ENCODE results near the gene CADPS.

CADPS gene

GRCh38 chr3:62749657-62750056, 125.6 kb downstream of the CADPS start:
- no peak for DNase-seq (ENCODE audit: low read depth in 2 of 2)

- no peak for DNase-seq (ENCODE audit: low read depth in 2 of 2)
These were observed 126.1 kb downstream of the CADPS start for GRCh38 chr3:62749130-62749529.

- DNase-seq (ENCODE audit: low read depth in 2 of 2), result no peak
These were observed 137.8 kb downstream of the CADPS start for GRCh38 chr3:62737449-62737848.

GRCh38 chr3:62735510-62735909, 139.7 kb downstream of the CADPS start:
- DNase-seq (ENCODE audit: low read depth in 2 of 2), result no peak

DNA sequence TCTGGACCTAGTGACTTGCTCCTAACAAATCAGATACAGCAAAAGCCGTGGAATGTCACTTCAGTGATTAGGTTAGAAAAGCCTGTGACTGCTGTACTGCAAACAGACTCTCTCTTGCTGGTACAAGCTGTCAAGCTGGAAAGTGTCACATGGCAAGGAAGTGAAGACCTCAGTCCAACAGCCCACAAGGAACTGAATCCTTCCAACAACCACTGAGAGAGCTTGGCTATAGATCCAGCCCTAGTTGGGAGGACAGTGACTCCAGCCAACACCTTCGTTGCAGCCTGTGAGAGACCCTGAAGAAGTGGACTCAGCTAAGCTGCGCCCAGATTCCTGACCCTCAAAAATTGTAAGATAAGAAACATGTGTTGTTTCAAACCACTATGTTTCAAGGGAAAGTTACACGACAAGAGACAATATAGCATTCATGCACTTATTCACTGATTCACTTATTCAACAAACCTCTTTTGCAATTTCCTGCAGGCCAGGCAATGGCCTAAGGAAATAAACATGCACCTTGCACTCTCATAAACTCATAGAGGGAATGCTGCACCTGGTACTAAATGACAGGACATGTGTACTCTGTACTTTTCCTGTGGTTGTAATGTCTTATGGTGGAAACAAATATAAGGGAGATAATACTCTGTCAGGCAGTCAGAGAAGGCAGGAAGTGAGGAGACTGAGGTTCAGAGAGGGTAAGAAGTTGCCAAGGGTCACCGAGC, 142.9 kb downstream of the CADPS start:
- no peak for DNase-seq (ENCODE audit: low read depth in 2 of 2)

GRCh38 chr3:62727981-62728380, 147.2 kb downstream of the CADPS start:
- DNase-seq (ENCODE audit: low read depth in 2 of 2), result no peak

GRCh38 chr3:62727536-62727935, 147.7 kb downstream of the CADPS start:
- no peak for DNase-seq (ENCODE audit: low read depth in 2 of 2)

DNA sequence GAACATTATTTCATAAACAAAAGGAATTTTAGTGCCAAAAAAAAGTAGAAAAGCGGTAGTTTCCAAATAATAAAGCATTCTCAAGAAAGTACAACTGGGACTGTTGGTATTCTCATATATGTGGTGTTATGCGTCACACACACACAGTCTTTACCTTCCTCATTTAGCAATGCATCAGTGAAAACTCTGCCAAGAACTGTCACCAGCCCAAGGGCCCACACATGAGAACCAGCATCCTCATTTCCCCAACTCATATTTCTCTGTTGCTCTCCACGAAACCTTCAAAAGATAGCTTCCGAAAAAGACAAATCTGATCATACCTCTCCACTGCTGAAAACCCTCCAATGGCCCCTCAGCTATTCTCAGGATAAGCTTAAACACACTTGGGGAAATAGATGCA, 150.7 kb downstream of the CADPS start:
- no peak for DNase-seq (ENCODE audit: low read depth in 2 of 2)

- DNase-seq (ENCODE audit: low read depth in 2 of 2), result no peak
These were observed 151.3 kb downstream of the CADPS start for GRCh38 chr3:62723914-62724217.

GRCh38 chr3:62723166-62723913, 151.9 kb downstream of the CADPS start:
- DNase-seq (ENCODE audit: low read depth in 2 of 2), result no peak

DNA sequence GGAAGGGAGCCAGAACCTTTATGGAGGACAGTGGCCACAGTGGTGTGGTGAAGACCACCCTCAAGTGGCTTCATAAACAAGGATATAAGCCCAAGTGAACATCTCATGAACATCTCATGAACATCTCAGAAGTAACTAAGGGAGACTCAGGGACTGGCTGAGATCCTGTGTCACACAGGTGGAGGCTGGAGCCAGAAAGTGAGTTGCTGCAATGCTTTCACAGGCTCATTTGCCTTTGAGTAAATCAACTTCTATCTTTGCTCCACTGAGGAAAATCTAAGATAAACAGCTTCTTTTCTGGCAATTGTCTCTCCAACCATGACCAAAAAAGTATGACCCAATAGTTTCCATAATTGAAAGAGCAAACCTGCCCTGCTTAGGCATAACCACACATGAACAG, 152.9 kb downstream of the CADPS start:
- DNase-seq (ENCODE audit: low read depth in 2 of 2), result no peak

DNA sequence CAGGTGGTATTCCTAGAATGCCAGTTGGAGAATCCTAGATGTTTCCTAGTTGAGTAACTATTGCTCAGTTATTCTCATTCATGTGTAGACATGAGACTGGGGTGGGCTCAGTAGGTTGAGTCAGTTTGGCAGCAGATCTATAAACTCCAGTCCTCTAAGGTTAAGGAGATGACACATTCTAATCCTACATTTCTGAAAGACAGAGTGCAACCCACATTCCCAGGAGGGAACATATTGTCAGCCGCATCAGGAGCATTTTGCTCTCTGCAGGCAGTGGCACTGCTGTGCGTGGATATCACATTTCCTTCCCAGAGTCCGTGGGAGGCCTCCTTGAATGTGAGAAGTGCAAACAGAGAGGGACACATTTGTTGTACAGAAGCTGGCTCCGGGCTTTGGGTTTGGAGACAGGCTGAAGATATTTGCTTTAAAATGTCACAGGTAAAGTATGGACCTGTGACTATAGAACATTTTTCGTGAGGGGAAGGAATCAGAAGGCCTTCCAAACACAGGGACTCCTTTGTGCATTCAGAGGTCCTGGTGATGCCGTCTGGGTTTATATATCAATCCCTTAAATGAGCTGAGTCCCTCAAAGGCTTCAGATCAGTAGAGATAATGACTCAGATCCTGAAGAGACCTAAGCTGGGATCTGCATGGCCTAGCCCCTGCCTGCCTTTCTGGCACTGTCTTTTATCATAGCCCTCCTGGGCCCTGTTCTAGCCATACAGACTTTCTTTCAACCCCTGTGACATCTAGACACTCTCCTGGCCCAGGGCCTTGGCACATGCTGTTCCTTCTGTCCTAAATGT, 156.5 kb downstream of the CADPS start:
- DNase-seq (ENCODE audit: low read depth in 2 of 2), result no peak

DNA sequence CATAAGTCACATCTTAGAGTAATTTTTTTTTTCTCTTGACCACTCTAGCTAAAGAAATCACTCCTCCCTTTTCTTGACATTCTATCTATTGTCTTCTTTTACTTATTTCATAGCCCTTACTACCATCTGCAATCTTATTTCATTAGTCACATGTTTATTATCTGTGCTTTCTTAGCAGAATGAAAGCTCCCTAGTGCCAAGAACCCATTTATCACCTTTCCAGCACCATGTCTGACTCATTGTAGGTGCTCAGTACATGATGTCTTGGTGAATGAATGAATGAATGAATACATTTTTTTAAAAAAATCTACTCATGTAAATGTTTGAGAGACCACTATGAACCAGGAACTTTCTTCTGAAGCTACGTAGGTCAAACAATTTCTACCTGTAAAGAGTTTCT, 157.2 kb downstream of the CADPS start:
- no peak for DNase-seq (ENCODE audit: low read depth in 2 of 2)

GRCh38 chr3:62712746-62713145, 162.5 kb downstream of the CADPS start:
- DNase-seq (ENCODE audit: low read depth in 2 of 2), result no peak

GRCh38 chr3:62710751-62711150, 164.5 kb downstream of the CADPS start:
- no peak for DNase-seq (ENCODE audit: low read depth in 2 of 2)

DNA sequence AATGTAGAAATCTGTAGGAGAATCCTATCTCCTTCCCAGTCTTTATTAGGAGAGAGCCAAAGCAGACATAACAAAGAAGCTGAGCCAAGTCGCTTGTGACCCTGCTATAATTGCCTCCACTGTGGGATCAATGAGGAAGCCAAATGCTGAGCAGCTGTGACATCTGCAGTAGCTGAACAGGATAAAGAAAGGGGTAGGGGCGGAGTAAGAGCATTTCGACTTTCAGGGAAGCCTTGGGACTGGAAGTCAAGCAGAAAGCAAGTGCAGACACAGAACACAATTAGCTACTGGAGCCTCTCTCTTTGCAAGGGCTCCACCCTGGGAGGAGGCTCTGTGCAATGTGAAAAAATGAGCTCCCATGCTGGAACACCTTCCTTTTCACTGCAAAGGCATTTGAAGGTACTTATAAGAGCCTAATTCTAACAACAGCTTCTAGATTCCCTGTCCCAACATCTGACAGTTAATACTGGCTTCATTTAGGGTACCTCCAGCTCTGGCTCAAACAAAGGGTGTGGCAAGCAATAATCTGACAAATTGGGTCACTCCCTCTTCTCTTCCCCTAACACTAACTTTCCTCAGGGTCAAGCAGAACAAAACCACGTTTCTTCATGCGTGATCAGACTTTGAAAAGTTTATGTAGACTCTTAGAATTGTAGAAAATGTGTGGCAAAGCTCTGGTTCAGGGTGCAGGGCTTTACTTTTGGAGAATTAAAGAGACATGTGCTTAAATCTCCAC, 166.4 kb downstream of the CADPS start:
- DNase-seq (ENCODE audit: low read depth in 2 of 2), result no peak

DNA sequence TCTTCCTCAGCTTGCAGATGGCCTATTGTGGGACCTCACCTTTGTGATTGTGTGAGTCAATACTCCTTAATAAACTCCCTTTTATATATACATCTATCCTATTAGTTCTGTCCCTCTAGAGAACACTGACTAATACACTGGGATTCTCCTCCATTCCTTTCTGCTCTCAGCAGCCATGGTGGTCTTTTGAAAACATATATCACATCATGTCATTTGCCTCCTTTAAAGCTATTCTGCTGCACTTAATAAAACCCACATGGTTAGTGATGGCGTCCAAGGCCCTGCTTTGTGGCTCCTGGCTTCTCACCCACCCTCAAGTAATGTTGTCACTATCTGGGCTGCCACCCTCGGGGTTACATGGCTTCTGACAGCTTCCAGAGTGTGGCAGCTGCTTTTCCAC, 169.5 kb downstream of the CADPS start:
- DNase-seq (ENCODE audit: low read depth in 2 of 2), result no peak

DNA sequence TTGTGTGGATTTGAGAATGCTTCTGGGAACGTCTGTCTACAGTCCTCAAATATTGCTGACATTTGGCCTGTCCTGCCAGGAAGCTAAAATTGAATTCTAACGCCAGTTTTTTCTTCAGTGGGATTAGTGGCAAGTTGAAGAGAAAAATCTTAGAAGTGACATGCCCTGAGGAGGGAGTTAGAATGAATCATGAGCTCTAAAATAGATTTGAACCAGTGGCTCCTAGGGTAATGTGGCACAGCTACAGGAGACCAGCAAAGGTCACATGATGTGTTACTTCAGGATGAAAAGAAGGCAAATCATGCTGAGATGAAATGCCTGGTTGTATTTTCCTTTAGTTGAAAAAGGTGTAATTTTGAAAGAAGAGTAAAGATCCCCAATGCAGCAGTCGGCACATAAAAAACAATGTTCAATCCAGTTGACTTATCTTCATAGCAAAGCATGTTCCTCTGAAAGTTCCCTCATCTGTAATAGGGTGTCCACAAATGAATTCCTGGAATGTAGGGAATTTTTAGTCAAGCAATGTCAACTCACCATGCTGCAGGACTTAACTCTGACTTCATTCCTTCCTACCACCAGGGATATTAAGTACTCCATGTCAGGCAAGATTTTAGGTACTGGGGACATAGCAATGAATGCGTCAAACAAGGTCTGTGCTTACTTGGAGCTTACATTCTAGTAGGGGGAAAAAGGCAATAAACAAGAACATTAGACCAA, 171.6 kb downstream of the CADPS start:
- no peak for DNase-seq (ENCODE audit: low read depth in 2 of 2)

DNA sequence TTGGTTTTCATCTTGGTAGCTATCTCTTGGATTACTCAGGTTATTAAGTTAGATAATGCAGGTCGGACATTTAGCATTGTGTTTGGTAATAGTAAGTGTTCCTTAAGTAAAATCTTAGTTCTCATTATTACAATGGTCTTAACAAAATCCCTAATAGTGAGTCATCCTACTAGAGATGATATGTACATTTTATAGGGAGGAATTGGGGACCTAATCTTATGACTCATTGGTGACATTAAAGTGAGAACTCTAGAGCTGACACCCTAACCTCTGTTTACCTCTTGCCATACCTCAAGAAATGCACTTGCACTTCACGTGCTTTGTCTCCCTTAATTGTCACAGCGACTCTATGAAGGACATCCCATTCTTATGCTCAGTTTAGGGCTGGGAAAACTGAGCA, 174.9 kb downstream of the CADPS start:
- no peak for DNase-seq (ENCODE audit: low read depth in 2 of 2)

DNA sequence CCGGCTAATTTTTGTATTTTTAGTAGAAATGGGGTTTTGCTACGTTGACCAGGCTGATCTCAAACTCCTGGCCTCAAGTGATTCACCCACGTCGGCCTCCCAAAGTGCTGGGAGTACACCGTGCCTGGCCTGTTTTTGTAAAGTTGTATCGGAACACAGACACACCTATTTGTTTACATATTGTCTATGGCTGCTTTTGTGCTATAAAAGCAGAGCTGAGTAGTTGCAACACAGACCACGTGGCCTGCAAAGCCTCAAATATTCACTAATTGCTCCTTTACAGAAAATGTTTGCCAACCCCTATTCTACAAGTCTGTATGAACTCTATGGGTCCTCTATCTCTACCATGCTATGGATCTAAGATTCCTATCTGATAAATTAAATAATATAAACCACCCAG, 175.5 kb downstream of the CADPS start:
- no peak for DNase-seq (ENCODE audit: low read depth in 2 of 2)

DNA sequence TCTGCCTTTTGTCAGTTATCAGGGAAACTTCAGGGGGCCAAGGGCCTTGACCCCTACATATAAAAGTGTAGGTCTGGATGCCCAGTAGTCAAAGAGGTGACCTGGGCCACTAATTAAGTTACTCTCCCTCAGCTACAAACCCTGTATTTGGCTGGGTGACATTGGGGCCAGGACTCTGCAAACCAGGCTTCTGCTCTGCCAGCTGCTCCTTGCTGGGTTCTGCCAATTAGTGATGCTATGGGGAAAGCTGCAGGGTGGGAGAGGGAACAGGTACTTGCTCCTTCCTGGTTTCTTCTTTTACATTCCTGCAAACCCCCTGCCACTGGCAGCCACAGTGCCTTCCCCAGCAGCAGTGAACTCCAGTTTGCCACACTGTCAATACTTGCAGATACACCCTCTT, 179.2 kb downstream of the CADPS start:
- DNase-seq (ENCODE audit: low read depth in 2 of 2), result no peak

- DNase-seq (ENCODE audit: low read depth in 2 of 2), result no peak
These were observed 186.4 kb downstream of the CADPS start for GRCh38 chr3:62688812-62689211.

Data from stimulated activated CD4-positive, alpha-beta T cell treated with anti-CD3 and anti-CD28 coated beads, Interleukin-1b, Interleukin-23, amount 100 ng/mL, for 1 hour (primary cell).